ENCODE data around the gene COL23A1.

Gene COL23A1

GRCh38 chr5:178337334-178337741, 252.9 kb downstream of the COL23A1 start:
- DNase-seq (ENCODE audit: low read depth): no peak

GRCh38 chr5:178336889-178337288, 253.3 kb downstream of the COL23A1 start:
- no peak for DNase-seq (ENCODE audit: low read depth)

DNA sequence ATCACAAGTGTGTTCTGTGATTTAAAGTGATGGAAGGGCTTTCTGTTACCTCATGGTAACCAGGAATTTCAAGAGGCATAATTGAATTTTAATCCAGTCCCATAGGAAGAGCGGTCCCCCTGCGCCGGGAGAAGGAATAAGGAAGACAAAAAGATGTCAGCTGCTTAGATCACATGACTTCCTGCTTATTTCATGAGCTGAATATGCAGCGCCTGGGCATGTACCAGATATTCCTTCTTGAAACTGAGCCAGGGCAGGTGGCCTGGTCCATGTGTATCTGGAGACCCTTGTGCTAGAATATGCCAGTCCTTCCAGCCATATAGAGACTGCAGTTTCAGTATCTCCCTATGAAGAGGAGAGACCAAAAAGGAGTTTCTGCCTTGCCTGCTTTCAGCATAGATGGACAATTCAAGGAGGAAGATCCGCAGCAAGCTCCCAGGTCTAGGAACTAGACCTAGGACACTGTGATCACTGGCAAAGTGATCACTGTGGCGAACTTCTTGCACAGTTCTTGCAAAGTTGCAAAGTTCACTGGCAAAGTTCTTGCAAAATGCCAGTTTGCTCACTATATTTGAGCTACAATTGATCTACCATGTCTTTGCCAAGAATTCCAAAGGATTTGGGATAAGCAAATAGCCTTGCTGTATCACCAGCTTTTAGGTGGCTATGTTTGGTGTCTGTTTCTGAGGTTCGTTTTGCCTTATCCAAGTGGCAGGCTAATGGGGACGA, 254.7 kb downstream of the COL23A1 start:
- DNase-seq (ENCODE audit: low read depth): no peak

GRCh38 chr5:178334861-178335260, 255.3 kb downstream of the COL23A1 start:
- DNase-seq (ENCODE audit: low read depth): no peak

DNA sequence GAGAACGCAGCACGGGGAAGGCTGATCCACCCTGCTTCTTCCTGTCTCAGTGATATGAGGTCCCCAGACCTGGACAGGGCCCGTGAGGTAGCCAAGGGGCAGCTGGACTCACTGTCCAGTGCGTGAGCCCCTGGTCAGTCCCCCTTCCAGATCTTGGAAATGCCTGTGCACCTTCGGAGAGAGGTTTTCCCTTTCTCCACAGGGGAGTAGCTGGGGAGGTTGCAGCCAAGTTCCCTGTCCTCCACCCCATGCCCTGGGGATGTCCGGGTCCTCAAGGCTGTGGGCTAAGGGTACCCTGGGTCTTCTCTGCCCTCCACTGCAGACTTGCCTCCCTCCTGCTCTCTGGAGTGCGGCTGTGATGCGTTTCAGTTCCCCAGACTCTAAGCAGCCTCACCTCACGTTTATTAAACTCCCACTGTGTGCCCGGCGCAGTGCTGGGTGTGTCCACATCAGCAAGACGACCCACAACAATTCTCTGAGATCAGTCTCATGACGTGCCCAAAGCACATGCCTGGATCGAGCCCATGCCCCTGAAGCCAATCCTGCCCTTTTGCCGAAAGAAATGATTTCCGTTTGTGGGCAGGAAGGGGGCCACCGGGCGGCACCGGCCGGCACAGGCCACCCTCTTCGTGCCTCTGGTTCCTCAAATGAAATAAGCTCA, 256.2 kb downstream of the COL23A1 start:
- no peak for DNase-seq (ENCODE audit: low read depth)

DNA sequence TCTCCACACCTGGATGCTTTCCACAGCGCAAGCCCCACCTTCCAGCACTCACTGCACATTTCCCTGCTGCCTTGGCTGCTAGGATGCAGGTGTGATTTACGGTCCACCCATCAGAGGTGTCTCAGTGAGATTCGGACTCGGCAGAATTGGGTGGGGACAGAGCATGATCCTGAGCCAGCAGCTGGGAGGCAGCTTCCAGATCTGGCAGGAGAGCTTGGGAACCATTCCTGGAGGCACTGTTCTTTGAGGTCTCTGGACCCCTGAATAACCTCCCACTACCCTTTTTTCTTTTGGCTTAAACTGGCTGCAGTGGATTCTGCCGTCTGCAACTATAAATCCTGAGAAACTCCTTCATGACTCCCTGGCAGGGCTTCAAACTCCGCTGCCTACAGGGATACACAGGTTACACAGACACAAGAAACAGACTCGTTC, 258.0 kb downstream of the COL23A1 start:
- no peak for DNase-seq (ENCODE audit: low read depth)

GRCh38 chr5:178331491-178331996, 258.6 kb downstream of the COL23A1 start:
- no peak for DNase-seq (ENCODE audit: low read depth)

DNA sequence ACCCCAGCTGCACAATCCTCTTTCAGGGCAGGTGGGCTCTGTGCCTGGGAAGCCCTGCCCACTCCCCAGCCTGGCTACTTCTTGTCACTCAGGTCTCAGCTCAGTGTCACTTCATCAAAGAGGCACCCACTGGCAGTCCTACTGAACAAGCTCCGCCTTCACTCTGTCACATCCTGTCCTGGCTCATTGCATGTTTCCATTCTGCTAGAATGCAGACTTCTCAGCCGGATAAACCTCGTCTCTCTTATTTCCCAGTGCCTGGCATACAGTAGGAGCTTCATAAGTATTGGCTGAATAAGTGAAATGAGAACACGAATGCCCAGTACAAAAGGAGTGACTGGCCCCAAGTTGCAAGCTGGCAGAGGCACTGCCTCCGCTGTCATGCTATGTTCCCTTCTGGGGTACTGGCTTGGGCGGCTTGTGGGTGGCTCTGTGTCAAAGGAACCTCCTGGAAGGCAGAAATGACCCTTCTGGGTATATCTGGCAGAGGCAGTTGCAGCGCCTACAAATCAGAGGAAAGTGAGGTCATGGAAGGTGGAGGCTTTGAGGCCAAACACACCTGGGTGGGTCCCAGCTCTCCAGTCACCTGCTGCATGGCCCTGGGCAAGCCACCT, 259.3 kb downstream of the COL23A1 start:
- DNase-seq (ENCODE audit: low read depth): no peak

- DNase-seq (ENCODE audit: low read depth): no peak
These were observed 261.1 kb downstream of the COL23A1 start for GRCh38 chr5:178328826-178329730.

GRCh38 chr5:178327931-178328711, 262.1 kb downstream of the COL23A1 start:
- DNase-seq (ENCODE audit: low read depth): no peak

DNA sequence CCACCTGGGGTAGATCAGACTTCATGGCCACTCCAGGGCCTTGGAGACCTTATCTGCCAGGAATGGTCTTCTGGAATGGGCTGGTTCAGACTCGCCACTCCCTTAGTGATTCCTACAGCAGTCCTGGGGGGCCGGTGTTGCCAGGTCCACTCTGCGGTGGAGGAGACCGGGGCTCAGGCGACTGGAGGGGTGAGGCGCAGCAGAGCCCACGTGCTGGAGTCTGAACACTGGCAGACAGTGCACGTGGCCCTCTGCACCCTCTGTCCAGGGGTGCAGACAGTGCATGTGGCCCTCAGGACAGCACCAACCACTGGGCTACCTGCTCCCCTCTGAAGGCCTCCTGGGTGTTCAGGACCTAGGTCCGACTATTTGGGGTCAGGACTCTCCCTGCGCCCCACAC, 262.7 kb downstream of the COL23A1 start:
- DNase-seq (ENCODE audit: low read depth): no peak

GRCh38 chr5:178326374-178326715, 263.8 kb downstream of the COL23A1 start:
- no peak for DNase-seq (ENCODE audit: low read depth)

DNA sequence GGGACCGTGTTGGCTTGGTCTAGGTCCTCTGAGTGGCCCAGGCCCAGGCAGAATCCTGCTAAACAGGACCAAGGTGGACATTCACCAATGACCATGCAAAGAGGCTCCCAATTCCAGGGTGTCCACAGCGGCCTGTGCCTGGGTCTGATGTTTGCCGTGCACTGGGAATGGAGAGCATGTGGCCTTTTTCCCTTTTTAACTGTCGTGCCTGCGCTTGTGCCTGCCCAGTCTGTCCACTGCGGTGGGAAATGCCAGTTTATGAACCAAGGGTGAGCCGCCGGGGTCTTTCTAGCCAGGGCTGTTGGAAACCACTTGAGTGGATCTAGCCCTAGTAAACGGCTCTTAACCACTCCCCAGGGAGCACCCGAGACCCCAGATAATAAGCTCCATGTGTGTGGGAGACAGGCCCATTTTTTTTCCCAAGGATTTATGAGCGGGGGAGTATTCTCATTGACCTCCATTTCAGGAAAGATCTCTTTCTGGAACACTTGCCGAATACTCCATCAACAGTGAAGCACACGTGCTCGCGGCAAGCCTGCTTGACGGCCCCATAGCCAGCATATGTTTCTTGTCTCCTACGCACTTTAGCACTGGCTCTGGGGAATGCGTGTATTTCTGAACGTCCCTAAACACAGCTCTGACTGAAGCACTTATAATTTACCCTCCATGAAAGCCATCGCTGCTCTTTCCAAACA, 264.4 kb downstream of the COL23A1 start:
- no peak for DNase-seq (ENCODE audit: low read depth)

GRCh38 chr5:178325311-178325678, 264.9 kb downstream of the COL23A1 start:
- no peak for DNase-seq (ENCODE audit: low read depth)

DNA sequence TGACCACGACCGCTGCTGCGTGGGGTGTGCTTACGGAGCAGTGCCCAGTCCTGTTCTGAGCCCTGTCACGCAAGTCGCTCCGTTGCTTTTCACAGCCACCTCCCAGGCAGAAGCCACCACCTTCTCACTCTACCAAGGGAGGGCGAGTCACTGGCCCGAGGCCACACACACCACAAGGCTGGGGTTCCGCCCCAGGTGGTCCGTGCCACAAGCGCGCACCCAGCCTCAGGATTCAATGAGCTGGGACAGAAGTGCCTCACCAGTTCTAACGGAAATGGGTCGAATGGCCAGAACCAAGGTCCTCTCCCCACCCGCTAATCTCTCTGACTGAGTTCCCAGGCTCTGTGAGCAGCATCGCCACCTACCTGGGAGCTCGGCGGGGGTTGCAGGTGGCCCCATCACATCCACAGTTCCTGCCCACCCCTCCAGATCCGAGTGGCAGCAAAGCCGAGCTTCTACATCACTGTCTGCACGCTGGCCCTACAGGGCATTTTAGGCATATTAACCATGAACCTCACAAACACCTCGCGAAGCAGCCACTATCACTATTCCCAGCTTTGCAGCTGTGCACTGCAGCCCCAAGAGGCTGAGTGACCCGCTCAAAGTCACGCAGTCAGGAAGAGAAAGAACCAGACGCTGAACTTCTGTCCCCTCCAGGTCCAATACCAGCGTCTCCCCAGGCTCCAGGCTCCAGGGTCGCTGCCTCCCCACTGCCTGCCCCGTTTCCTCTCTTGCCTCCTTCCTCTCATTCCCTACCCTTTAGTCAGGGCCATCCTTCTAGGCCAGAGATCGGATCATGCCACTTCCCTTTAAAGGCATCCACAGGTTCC, 265.5 kb downstream of the COL23A1 start:
- no peak for DNase-seq (ENCODE audit: low read depth)

DNA sequence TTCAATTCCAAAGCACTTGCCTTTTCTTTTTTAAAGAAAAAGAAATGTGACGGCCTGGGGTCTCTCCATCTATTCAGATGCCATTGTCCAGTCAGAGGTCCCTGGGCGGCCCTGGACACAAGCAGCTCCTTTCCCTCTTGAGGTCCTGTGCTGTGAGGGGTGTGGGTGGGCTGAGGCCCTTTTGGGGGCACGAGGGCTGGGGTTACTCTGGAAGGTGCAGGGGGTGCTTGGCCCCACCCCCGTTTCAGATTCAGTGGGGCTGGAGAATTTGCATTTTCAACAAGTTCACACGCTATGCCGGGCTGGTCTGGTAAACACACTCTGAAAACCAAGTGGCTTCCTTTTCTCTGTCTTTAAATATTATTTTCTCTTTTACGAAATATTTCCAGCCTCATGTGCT, 266.2 kb downstream of the COL23A1 start:
- no peak for DNase-seq (ENCODE audit: low read depth)

GRCh38 chr5:178323541-178323865, 266.7 kb downstream of the COL23A1 start:
- DNase-seq (ENCODE audit: low read depth): no peak

- DNase-seq (ENCODE audit: low read depth): no peak
These were observed 267.3 kb downstream of the COL23A1 start for GRCh38 chr5:178322736-178323540.

- no peak for DNase-seq (ENCODE audit: low read depth)
These were observed 269.8 kb downstream of the COL23A1 start for GRCh38 chr5:178320281-178320855.

Data from activated T-helper 9 cell treated with anti-CD3 and anti-CD28 coated beads, Interleukin-2, amount 50 U/mL, for 16 hours (primary cell).